ENCODE measurements around the gene STK32C.
"Not testable (repeated sequence)": the region's sequence is repeated elsewhere in the genome, so short reads cannot be mapped to it uniquely, and the experiment has no call there.

STK32C gene

GRCh38 chr10:132337854-132338253 lies 30.1 kb upstream of the STK32C start:
- not testable (repeated sequence) for DNase-seq (ENCODE audit: low read depth in 2 of 2)

GRCh38 chr10:132336919-132337407 lies 29.2 kb upstream of the STK32C start:
- DNase-seq (ENCODE audit: low read depth in 2 of 2) = no peak

- DNase-seq (ENCODE audit: low read depth in 2 of 2) = no peak
These were observed 28.5 kb upstream of the STK32C start for GRCh38 chr10:132336064-132336746.

GRCh38 chr10:132335189-132336063 lies 27.7 kb upstream of the STK32C start:
- no peak for DNase-seq (ENCODE audit: low read depth in 2 of 2)

- DNase-seq (ENCODE audit: low read depth in 2 of 2) = no peak
These were observed 27.0 kb upstream of the STK32C start for GRCh38 chr10:132334631-132335188.

GRCh38 chr10:132333386-132333785 lies 25.6 kb upstream of the STK32C start:
- no peak for DNase-seq (ENCODE audit: low read depth in 2 of 2)

- DNase-seq (ENCODE audit: low read depth in 2 of 2) = no peak
These were observed 24.6 kb upstream of the STK32C start for GRCh38 chr10:132332433-132332754.

GRCh38 chr10:132331601-132332432 lies 24.1 kb upstream of the STK32C start, which contains the start of gene LRRC27:
LRRC27 (plus strand) TSS chr10:132332193; CDS start chr10:132333525, 1,332 bp downstream.
- DNase-seq (ENCODE audit: low read depth in 2 of 2) = peak; percentile 95

- DNase-seq (ENCODE audit: low read depth in 2 of 2) = no peak
These were observed 22.7 kb upstream of the STK32C start for GRCh38 chr10:132330486-132330833.

GRCh38 chr10:132329565-132330485 lies 22.1 kb upstream of the STK32C start:
- no peak for DNase-seq (ENCODE audit: low read depth in 2 of 2)

- no peak for DNase-seq (ENCODE audit: low read depth in 2 of 2)
These were observed 21.0 kb upstream of the STK32C start for GRCh38 chr10:132328738-132329137.

- DNase-seq (ENCODE audit: low read depth in 2 of 2) = no peak
These were observed 20.4 kb upstream of the STK32C start for GRCh38 chr10:132328106-132328505.

GRCh38 chr10:132326925-132327324 lies 19.2 kb upstream of the STK32C start:
- DNase-seq (ENCODE audit: low read depth in 2 of 2) = no peak

- no peak for DNase-seq (ENCODE audit: low read depth in 2 of 2)
These were observed 18.7 kb upstream of the STK32C start for GRCh38 chr10:132326344-132326889.

- no peak for DNase-seq (ENCODE audit: low read depth in 2 of 2)
These were observed 16.4 kb upstream of the STK32C start for GRCh38 chr10:132324186-132324585.

GRCh38 chr10:132322586-132323048 lies 14.9 kb upstream of the STK32C start:
- peak in 1 of 2 experiments; percentile 17 for DNase-seq (ENCODE audit: low read depth in 2 of 2)

GRCh38 chr10:132321726-132322125 lies 14.0 kb upstream of the STK32C start:
- DNase-seq (ENCODE audit: low read depth in 2 of 2) = no peak

- no peak for DNase-seq (ENCODE audit: low read depth in 2 of 2)
These were observed 13.1 kb upstream of the STK32C start for GRCh38 chr10:132320654-132321469.
